Measurements from ENCODE around the gene S100A11.

The S100A11 gene

GRCh38 chr1:152048416-152049009 lies 11.7 kb upstream of the S100A11 start:
- H3K4me1 ChIP-seq (ENCODE audit: insufficient read depth, low read length) = peaks cover 28% of the 10 kb centered on the region
- peak; percentile 56 for ATAC-seq (ENCODE audit: insufficient read depth, low read depth)
- no peaks in the 10 kb centered on the region for H3K79me2 ChIP-seq (ENCODE audit: insufficient read depth, low read length)
- H3K4me3 ChIP-seq (ENCODE audit: low read depth in 1 of 2, low read length in 2 of 2) = peak overlapping the region in 1 of 2 experiments; percentile 48; a peak in 2 of 4 replicates
- no peaks in the 10 kb centered on the region for H3K36me3 ChIP-seq (ENCODE audit: insufficient read depth, low read length)
- peak; percentile 76 for DNase-seq
- H3K9me3 ChIP-seq (ENCODE audit: insufficient read depth, low read length, severe bottlenecking) = no peaks in the 10 kb centered on the region
- H3K27me3 ChIP-seq (ENCODE audit: insufficient read depth, low read length, poor library complexity) = peaks cover 11% of the 10 kb centered on the region
- peak overlapping the region; percentile 89 for H3K27ac ChIP-seq (ENCODE audit: low read length)
- peak overlapping the region; percentile 74 for H2AFZ ChIP-seq (ENCODE audit: low read depth, low read length)
- H3K4me2 ChIP-seq (ENCODE audit: insufficient read depth, low read length) = peak overlapping the region; percentile 66
- H3K9ac ChIP-seq (ENCODE audit: low read depth, low read length) = peak overlapping the region; percentile 60
- no peaks in the 10 kb centered on the region for H4K20me1 ChIP-seq (ENCODE audit: insufficient read depth, low read length)
- TF ChIP-seq EZH2 (IDR thresholded peaks at IDR 0.05; ENCODE audit: borderline replicate concordance, low read depth, low read length, severe bottlenecking) = no peak
- no peak for TF ChIP-seq CTCF (IDR thresholded peaks at IDR 0.05; ENCODE audit: borderline replicate concordance, extremely low read depth, low read length, poor library complexity, severe bottlenecking)

- peak; percentile 94 for ATAC-seq (ENCODE audit: insufficient read depth, low read depth)
- H3K4me2 ChIP-seq (ENCODE audit: insufficient read depth, low read length) = peak overlapping the region; percentile 66
- H2AFZ ChIP-seq (ENCODE audit: low read depth, low read length) = peak overlapping the region; percentile 74
- H3K9me3 ChIP-seq (ENCODE audit: insufficient read depth, low read length, severe bottlenecking) = no peaks in the 10 kb centered on the region
- H3K36me3 ChIP-seq (ENCODE audit: insufficient read depth, low read length) = no peaks in the 10 kb centered on the region
- no peaks in the 10 kb centered on the region for H4K20me1 ChIP-seq (ENCODE audit: insufficient read depth, low read length)
- TF ChIP-seq EZH2 (IDR thresholded peaks at IDR 0.05; ENCODE audit: borderline replicate concordance, low read depth, low read length, severe bottlenecking) = no peak
- TF ChIP-seq CTCF (IDR thresholded peaks at IDR 0.05; ENCODE audit: borderline replicate concordance, extremely low read depth, low read length, poor library complexity, severe bottlenecking) = peak; percentile 81
- peak overlapping the region; percentile 89 for H3K27ac ChIP-seq (ENCODE audit: low read length)
- peak overlapping the region in 1 of 2 experiments; percentile 48; a peak in 2 of 4 replicates for H3K4me3 ChIP-seq (ENCODE audit: low read depth in 1 of 2, low read length in 2 of 2)
- H3K27me3 ChIP-seq (ENCODE audit: insufficient read depth, low read length, poor library complexity) = peaks cover 6% of the 10 kb centered on the region
- no peaks in the 10 kb centered on the region for H3K79me2 ChIP-seq (ENCODE audit: insufficient read depth, low read length)
- peak overlapping the region; percentile 60 for H3K9ac ChIP-seq (ENCODE audit: low read depth, low read length)
- peaks cover 28% of the 10 kb centered on the region for H3K4me1 ChIP-seq (ENCODE audit: insufficient read depth, low read length)
- peak; percentile 90 for DNase-seq
Measured at GRCh38 chr1:152047730-152048415, 11.1 kb upstream of the S100A11 start.

- Histone ChIP-seq H3K36me3 (ENCODE audit: insufficient read depth, low read length) (no peaks in the 10 kb centered on the region), H4K20me1 (ENCODE audit: insufficient read depth, low read length) (no peaks in the 10 kb centered on the region), H3K4me1 (ENCODE audit: insufficient read depth, low read length) (peaks cover 28% of the 10 kb centered on the region), H3K4me3 (ENCODE audit: low read depth in 1 of 2, low read length in 2 of 2) (peak overlapping the region in 1 of 2 experiments; percentile 48; a peak in 2 of 4 replicates), H3K4me2 (ENCODE audit: insufficient read depth, low read length) (peak overlapping the region; percentile 66), H3K9ac (ENCODE audit: low read depth, low read length) (peak overlapping the region; percentile 60), H3K9me3 (ENCODE audit: insufficient read depth, low read length, severe bottlenecking) (no peaks in the 10 kb centered on the region), H2AFZ (ENCODE audit: low read depth, low read length) (peak overlapping the region; percentile 74), H3K27me3 (ENCODE audit: insufficient read depth, low read length, poor library complexity) (peaks cover 6% of the 10 kb centered on the region), H3K27ac (ENCODE audit: low read length) (peak overlapping the region; percentile 89), H3K79me2 (ENCODE audit: insufficient read depth, low read length) (no peaks in the 10 kb centered on the region)
- TF ChIP-seq CTCF (IDR thresholded peaks at IDR 0.05; ENCODE audit: borderline replicate concordance, extremely low read depth, low read length, poor library complexity, severe bottlenecking) (no peak), EZH2 (IDR thresholded peaks at IDR 0.05; ENCODE audit: borderline replicate concordance, low read depth, low read length, severe bottlenecking) (no peak)
- ATAC-seq (ENCODE audit: insufficient read depth, low read depth) (peak; percentile 0; the same call in 1 of the 3 replicates), DNase-seq (no peak)
Measured at GRCh38 chr1:152047413-152047729, 10.6 kb upstream of the S100A11 start.
